Fibroblast of lung (primary cell): ENCODE results near the gene MYOM1.

Source experiments
- CTCF ChIP-seq, 2 donors: IDR thresholded peaks in 1 of 2; conservative IDR thresholded peaks in 1 of 2; 1 replicate in 1 of 2; 2 replicates in 1 of 2; pipeline ENCODE4 v1.5.1; 2011 to 2012; ENCODE audit warnings: low read length in 2 of 2, control low read depth in 1 of 2, inconsistent platforms in 1 of 2, low read depth in 1 of 2, mild to moderate bottlenecking in 1 of 2
- EZH2 ChIP-seq: IDR thresholded peaks from 2 replicates; pipeline ENCODE4 v1.5.1; 2012; ENCODE audit warnings: low read length, control low read depth, mild to moderate bottlenecking; ENCODE audit errors: missing control alignments

- TF ChIP-seq CTCF (conservative IDR thresholded peaks at IDR 0.05 in 1 of 2, IDR thresholded peaks at IDR 0.05 in 1 of 2; ENCODE audit: low read depth in 1 of 2, low read length in 2 of 2): no peak
- TF ChIP-seq EZH2: no peak
Observed at GRCh38 chr18:3140986-3141639, 78.7 kb downstream of the MYOM1 start.
